Mesothelial cell of epicardium (in vitro differentiated cells): ENCODE measurements around the gene LARGE2. TPM values are rescaled to one million over a fixed set of nuclear protein-coding genes. Genes with fewer than 3 reads are reported as not detected.

ENCODE experiments used
- DNase-seq, 2 experiments: peaks; one replicate each; pipeline ENCODE4 v3.0.0; 2021; ENCODE audit warnings: low spot score in 2 of 2; ENCODE audit not compliant: unreplicated experiment in 2 of 2
- H3K27ac Mint-ChIP-seq: 2 replicates; pipeline ENCODE4 v1.8.0; 2021; ENCODE audit warnings: mixed read lengths
- H3K27me3 Mint-ChIP-seq: 2 replicates; pipeline ENCODE4 v1.8.0; 2021; ENCODE audit warnings: low read depth, mixed read lengths
- H3K36me3 Mint-ChIP-seq: 2 replicates; pipeline ENCODE4 v1.8.0; 2021; ENCODE audit warnings: mixed read lengths
- H3K4me1 Mint-ChIP-seq: 2 replicates; pipeline ENCODE4 v1.8.0; 2021; ENCODE audit warnings: mixed read lengths
- H3K4me3 Mint-ChIP-seq: 2 replicates; pipeline ENCODE4 v1.8.0; 2021; ENCODE audit warnings: mild to moderate bottlenecking, moderate library complexity, mixed read lengths
- H3K9me3 Mint-ChIP-seq: 2 replicates; pipeline ENCODE4 v1.8.0; 2021; ENCODE audit warnings: mixed read lengths
- CTCF ChIP-seq: fragments of 200-600 bp; sonication (generic); IDR thresholded peaks from one replicate; pipeline ENCODE4 v1.5.0; 2021; ENCODE audit warnings: antibody characterized with exemption; ENCODE audit not compliant: unreplicated experiment
- total RNA-seq: library from RNA; stranded (reverse); gene quantifications from 3 replicates; pipeline ENCODE4 v1.2.1, GENCODE V29; 2021

LARGE2 gene
- total RNA-seq, 1 donor from 2014 or later, result 5.2 TPM

- Mint-ChIP-seq H3K27me3 (peaks cover 33% of the 10 kb centered on the region), H3K4me1 (peaks cover 24% of the 10 kb centered on the region), H3K36me3 (no peaks in the 10 kb centered on the region), H3K9me3 (no peaks in the 10 kb centered on the region), H3K4me3 (peak overlapping the region; percentile 3), H3K27ac (no peak overlapping the region)
- TF ChIP-seq CTCF, result no peak
- no peak for DNase-seq
These were observed 2.5 kb upstream of the LARGE2 start for GRCh38 chr11:45919806-45920530.

GRCh38 chr11:45920531-45921477 lies 1.7 kb upstream of the LARGE2 start:
- Mint-ChIP-seq H3K27ac (no peak overlapping the region), H3K27me3 (peaks cover 39% of the 10 kb centered on the region), H3K36me3 (no peaks in the 10 kb centered on the region), H3K4me1 (peaks cover 24% of the 10 kb centered on the region), H3K4me3 (peak overlapping the region; percentile 59), H3K9me3 (no peaks in the 10 kb centered on the region)
- TF ChIP-seq CTCF, result no peak
- no peak for DNase-seq

- Mint-ChIP-seq H3K27me3 (peaks cover 46% of the 10 kb centered on the region), H3K36me3 (no peaks in the 10 kb centered on the region), H3K27ac (peak overlapping the region; percentile 36), H3K4me1 (peaks cover 19% of the 10 kb centered on the region), H3K4me3 (peak overlapping the region; percentile 59), H3K9me3 (no peaks in the 10 kb centered on the region)
- DNase-seq, result peak; percentile 20 to 48
- no peak for TF ChIP-seq CTCF
These were observed 663 bp upstream of the LARGE2 start for GRCh38 chr11:45921561-45922424.

- Mint-ChIP-seq H3K36me3 (no peaks in the 10 kb centered on the region), H3K4me1 (peaks cover 16% of the 10 kb centered on the region), H3K27me3 (peaks cover 46% of the 10 kb centered on the region), H3K4me3 (peak overlapping the region; percentile 44), H3K9me3 (no peaks in the 10 kb centered on the region), H3K27ac (no peak overlapping the region)
- peak in 1 of 2 experiments; percentile 17 for DNase-seq
- TF ChIP-seq CTCF, result no peak
These were observed 1.8 kb downstream of the LARGE2 start for GRCh38 chr11:45924036-45924915.

GRCh38 chr11:45924927-45925326 lies 2.5 kb downstream of the LARGE2 start:
- no peaks in the 10 kb centered on the region for H3K9me3 Mint-ChIP-seq
- H3K27ac Mint-ChIP-seq, result no peak overlapping the region
- H3K36me3 Mint-ChIP-seq, result no peaks in the 10 kb centered on the region
- H3K27me3 Mint-ChIP-seq, result peaks cover 46% of the 10 kb centered on the region
- no peak for TF ChIP-seq CTCF
- DNase-seq, result no peak
- peaks cover 16% of the 10 kb centered on the region for H3K4me1 Mint-ChIP-seq
- H3K4me3 Mint-ChIP-seq, result no peak overlapping the region
